Ishikawa (cell line): ENCODE measurements around the gene CARS1.
A peak's percentile ranks its signal among the peaks of the same experiment; 100 is the strongest.

ENCODE experiments used
- CEBPB ChIP-seq: IDR thresholded peaks from 2 replicates; pipeline ENCODE4 v1.6.1; 2012
- CREB1 ChIP-seq: IDR thresholded peaks from 2 replicates; pipeline ENCODE4 v1.6.1; 2012; ENCODE audit warnings: low read depth
- EGR1 ChIP-seq: IDR thresholded peaks from 2 replicates; pipeline ENCODE4 v1.6.1; 2012
- EP300 ChIP-seq: IDR thresholded peaks from 2 replicates; pipeline ENCODE4 v1.6.1; 2012; ENCODE audit warnings: borderline replicate concordance
- FOXM1 ChIP-seq: IDR thresholded peaks from 2 replicates; pipeline ENCODE4 v1.6.1; 2012; ENCODE audit warnings: low read depth, borderline replicate concordance
- MAX ChIP-seq: IDR thresholded peaks from 2 replicates; pipeline ENCODE4 v1.6.1; 2012
- NFIC ChIP-seq: IDR thresholded peaks from 2 replicates; pipeline ENCODE4 v1.6.1; 2012
- RAD21 ChIP-seq: IDR thresholded peaks from 2 replicates; pipeline ENCODE4 v1.6.1; 2012; ENCODE audit warnings: low read depth
- TAF1 ChIP-seq: IDR thresholded peaks from 2 replicates; pipeline ENCODE4 v1.6.1; 2012; ENCODE audit warnings: low read depth, mild to moderate bottlenecking
- TCF12 ChIP-seq: IDR thresholded peaks from 2 replicates; pipeline ENCODE4 v1.6.1; 2012; ENCODE audit warnings: low read depth
- TEAD4 ChIP-seq: IDR thresholded peaks from 2 replicates; pipeline ENCODE4 v1.6.1; 2012
- YY1 ChIP-seq: IDR thresholded peaks from 2 replicates; pipeline ENCODE4 v1.6.1; 2012; ENCODE audit warnings: low read depth
- ZBTB7A ChIP-seq: IDR thresholded peaks from 2 replicates; pipeline ENCODE4 v1.6.1; 2012; ENCODE audit warnings: low read depth
- TF ChIP-seq, protein P1 (sequence below): IDR thresholded peaks from 2 replicates; pipeline ENCODE4 v1.6.1; 2012
- TF ChIP-seq, protein P2 (sequence below): IDR thresholded peaks from 2 replicates; pipeline ENCODE4 v1.6.1; 2012; ENCODE audit warnings: low read depth, mild to moderate bottlenecking

CARS1 gene

DNA sequence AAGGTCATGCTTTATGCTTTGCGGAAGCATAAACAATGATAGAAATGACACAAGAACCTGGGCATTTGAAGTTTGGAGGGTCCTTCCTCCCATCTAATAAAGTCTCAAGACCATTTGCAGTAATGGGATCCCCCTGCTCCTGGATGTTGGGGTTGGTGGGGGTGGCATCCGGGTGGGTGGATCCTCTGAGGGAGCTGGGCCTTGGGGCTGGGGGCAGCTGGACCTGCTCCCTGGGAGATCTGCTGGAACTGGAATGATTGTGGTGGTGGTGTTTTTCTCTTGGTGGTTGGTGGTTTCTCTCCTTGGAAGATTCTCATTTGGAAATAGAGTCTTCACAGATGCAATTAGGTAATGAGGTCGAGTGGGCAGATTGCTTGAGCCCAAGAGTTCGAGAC lies 62.9 kb downstream of the CARS1 start:
- TF ChIP-seq TAF1 (no peak), EGR1 (no peak), CREB1 (no peak), TCF12 (no peak), YY1 (no peak), RAD21 (no peak), TEAD4 (no peak), ZBTB7A (no peak), FOXM1 (no peak), CEBPB (no peak), EP300 (no peak)
- TF ChIP-seq, protein P1, sequence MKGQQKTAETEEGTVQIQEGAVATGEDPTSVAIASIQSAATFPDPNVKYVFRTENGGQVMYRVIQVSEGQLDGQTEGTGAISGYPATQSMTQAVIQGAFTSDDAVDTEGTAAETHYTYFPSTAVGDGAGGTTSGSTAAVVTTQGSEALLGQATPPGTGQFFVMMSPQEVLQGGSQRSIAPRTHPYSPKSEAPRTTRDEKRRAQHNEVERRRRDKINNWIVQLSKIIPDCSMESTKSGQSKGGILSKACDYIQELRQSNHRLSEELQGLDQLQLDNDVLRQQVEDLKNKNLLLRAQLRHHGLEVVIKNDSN = no peak

- TF ChIP-seq ZBTB7A (no peak), CEBPB (no peak), RAD21 (no peak), NFIC (no peak), MAX (no peak), CREB1 (no peak), YY1 (no peak), EP300 (no peak), TCF12 (no peak), FOXM1 (no peak), TAF1 (no peak; the same call in 1 of the 2 replicates), TEAD4 (no peak), EGR1 (no peak)
- TF ChIP-seq, protein P2, sequence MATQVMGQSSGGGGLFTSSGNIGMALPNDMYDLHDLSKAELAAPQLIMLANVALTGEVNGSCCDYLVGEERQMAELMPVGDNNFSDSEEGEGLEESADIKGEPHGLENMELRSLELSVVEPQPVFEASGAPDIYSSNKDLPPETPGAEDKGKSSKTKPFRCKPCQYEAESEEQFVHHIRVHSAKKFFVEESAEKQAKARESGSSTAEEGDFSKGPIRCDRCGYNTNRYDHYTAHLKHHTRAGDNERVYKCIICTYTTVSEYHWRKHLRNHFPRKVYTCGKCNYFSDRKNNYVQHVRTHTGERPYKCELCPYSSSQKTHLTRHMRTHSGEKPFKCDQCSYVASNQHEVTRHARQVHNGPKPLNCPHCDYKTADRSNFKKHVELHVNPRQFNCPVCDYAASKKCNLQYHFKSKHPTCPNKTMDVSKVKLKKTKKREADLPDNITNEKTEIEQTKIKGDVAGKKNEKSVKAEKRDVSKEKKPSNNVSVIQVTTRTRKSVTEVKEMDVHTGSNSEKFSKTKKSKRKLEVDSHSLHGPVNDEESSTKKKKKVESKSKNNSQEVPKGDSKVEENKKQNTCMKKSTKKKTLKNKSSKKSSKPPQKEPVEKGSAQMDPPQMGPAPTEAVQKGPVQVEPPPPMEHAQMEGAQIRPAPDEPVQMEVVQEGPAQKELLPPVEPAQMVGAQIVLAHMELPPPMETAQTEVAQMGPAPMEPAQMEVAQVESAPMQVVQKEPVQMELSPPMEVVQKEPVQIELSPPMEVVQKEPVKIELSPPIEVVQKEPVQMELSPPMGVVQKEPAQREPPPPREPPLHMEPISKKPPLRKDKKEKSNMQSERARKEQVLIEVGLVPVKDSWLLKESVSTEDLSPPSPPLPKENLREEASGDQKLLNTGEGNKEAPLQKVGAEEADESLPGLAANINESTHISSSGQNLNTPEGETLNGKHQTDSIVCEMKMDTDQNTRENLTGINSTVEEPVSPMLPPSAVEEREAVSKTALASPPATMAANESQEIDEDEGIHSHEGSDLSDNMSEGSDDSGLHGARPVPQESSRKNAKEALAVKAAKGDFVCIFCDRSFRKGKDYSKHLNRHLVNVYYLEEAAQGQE = no peak
- TF ChIP-seq, protein P1 = no peak
These were observed 64.3 kb downstream of the CARS1 start for GRCh38 chr11:2992997-2993325.

- TF ChIP-seq TEAD4 (peak; percentile 12; the same call in 1 of the 2 replicates), YY1 (peak; percentile 82), EGR1 (no peak), ZBTB7A (peak; percentile 57; the same call in 1 of the 2 replicates), TAF1 (peak; percentile 61), RAD21 (no peak), CREB1 (0 out of 2 replicates have a peak, but pooled peaks have one; percentile 21), CEBPB (no peak), NFIC (no peak), EP300 (peak; percentile 18; the same call in 1 of the 2 replicates), MAX (peak; percentile 86), FOXM1 (peak; percentile 55; the same call in 1 of the 2 replicates), TCF12 (peak; percentile 33; the same call in 1 of the 2 replicates)
- TF ChIP-seq, protein P2 = no peak
- TF ChIP-seq, protein P1 = no peak
These were observed 64.8 kb downstream of the CARS1 start, which contains the start of gene NAP1L4 for GRCh38 chr11:2992234-2992996. NAP1L4 (minus strand) TSS chr11:2992329; CDS start chr11:2979220, 13,109 bp downstream.

DNA sequence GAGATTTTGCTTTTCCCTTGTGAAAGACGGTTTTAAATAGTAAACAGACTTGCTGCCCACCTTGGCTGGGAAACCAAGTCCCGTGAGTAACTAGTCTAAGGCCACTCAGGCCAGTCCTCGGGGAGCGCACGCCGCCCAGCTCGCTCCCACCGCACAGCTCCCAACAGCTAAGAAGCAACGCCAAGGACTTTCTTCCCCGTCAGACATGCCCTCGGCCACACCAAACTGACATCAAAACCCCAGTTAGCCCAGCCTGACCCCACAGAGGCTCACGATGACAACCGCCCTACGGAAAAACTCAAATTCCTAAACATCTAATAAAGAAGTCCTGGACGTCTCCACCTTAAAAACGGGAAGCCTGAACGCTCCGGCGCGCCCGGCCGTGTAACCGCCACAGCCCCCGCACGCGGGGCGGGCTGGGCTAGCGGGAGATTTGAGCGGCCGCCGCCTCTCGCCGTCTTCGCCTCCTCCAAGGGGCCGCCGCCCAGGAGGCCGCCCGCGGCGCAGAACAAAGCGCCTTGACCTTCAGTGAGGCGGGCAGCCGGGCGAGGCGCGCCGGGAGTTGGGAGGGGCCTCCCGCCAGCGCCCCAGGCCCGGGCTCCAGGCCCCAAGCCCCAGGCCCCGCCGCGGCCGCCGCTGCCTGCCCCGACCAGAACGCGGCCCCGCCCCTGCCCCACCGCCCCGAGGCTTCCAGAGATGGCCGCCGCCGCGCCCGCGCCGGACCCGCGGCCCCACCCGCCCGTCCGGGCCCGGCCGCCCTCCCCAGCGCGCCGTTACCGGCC lies 65.6 kb downstream of the CARS1 start:
- TF ChIP-seq TEAD4 = no peak
- no peak; the same call in 1 of the 2 replicates for TF ChIP-seq EP300
- TF ChIP-seq FOXM1 = no peak
- peak; percentile 33; the same call in 1 of the 2 replicates for TF ChIP-seq TCF12
- TF ChIP-seq CREB1 = no peak
- TF ChIP-seq, protein P1 = no peak
- no peak for TF ChIP-seq CEBPB
- peak; percentile 64; the same call in 1 of the 2 replicates for TF ChIP-seq MAX
- TF ChIP-seq RAD21 = no peak
- no peak for TF ChIP-seq YY1
- peak; percentile 65; the same call in 1 of the 2 replicates for TF ChIP-seq EGR1
- no peak for TF ChIP-seq ZBTB7A
- peak; percentile 14; the same call in 1 of the 2 replicates for TF ChIP-seq TAF1
